ENCODE measurements around the gene SSH3. TPM values are rescaled to one million over a fixed set of nuclear protein-coding genes. Genes with fewer than 3 reads are reported as not detected.
A peak's percentile ranks its signal among the peaks of the same experiment; 100 is the strongest.

The SSH3 gene
- total and polyA plus RNA-seq, 2 of the 4 experiments (the other 2 are of a cell fraction) = 7.3 to 26.7 TPM

GRCh38 chr11:67290801-67291200 lies 12.5 kb upstream of the SSH3 start:
- no peak overlapping the region for H3K4me2 ChIP-seq (ENCODE audit: low read depth, low read length)
- H3K9me3 ChIP-seq (ENCODE audit: control insufficient read depth, insufficient read depth, low read length) = peaks cover 2% of the 10 kb centered on the region; the same call in 1 of the 2 replicates
- peak overlapping the region; percentile 67 for H2AK5ac ChIP-seq (ENCODE audit: low read depth, low read length)
- ATAC-seq (ENCODE audit: low read depth) (no peak), DNase-seq (no peak)
- H3K9ac ChIP-seq (ENCODE audit: low read depth, low read length) = no peak overlapping the region
- ChIA-PET POLR2A (ENCODE audit: unreplicated experiment) (no interaction called here), CTCF (interaction anchor here (1.0 kb wide), 1 partner anchor 48 kb away, joined by 3 read pairs; no protein-coding TSS in a partner anchor)
- H2BK15ac ChIP-seq (ENCODE audit: low read depth, low read length) = no peak overlapping the region
- H3K9me1 ChIP-seq (ENCODE audit: insufficient read depth, low read length) = peaks cover 22% of the 10 kb centered on the region; the same call in 1 of the 2 replicates
- no peak overlapping the region for H4K91ac ChIP-seq (ENCODE audit: insufficient read depth, low read depth, low read length)
- TF ChIP-seq NFE2L2 (IDR thresholded peaks at IDR 0.05; ENCODE audit: low read depth, low read length) (no peak), MAFK (IDR thresholded peaks at IDR 0.05; ENCODE audit: low read depth, low read length) (no peak), CHD1 (IDR thresholded peaks at IDR 0.05; ENCODE audit: low read depth, low read length) (no peak), CTCF (conservative IDR thresholded peaks at IDR 0.05; ENCODE audit: low read depth, low read length) (no peak), CEBPB (IDR thresholded peaks at IDR 0.05; ENCODE audit: low read depth, low read length) (no peak), POLR2A (IDR thresholded peaks at IDR 0.05; ENCODE audit: low read depth, low read length) (no peak), RAD21 (IDR thresholded peaks at IDR 0.05; ENCODE audit: low read length) (no peak), FOS (IDR thresholded peaks at IDR 0.05; ENCODE audit: low read depth, low read length) (no peak), MXI1 (IDR thresholded peaks at IDR 0.05; ENCODE audit: borderline replicate concordance, low read depth, low read length) (no peak), RCOR1 (IDR thresholded peaks at IDR 0.05; ENCODE audit: insufficient replicate concordance, low read length) (no peak), ELK1 (IDR thresholded peaks at IDR 0.05; ENCODE audit: borderline replicate concordance, low read depth, low read length) (no peak), MAZ (IDR thresholded peaks at IDR 0.05; ENCODE audit: borderline replicate concordance, low read depth, low read length) (no peak), SMC3 (IDR thresholded peaks at IDR 0.05; ENCODE audit: low read depth, low read length) (no peak), RFX5 (IDR thresholded peaks at IDR 0.05; ENCODE audit: low read depth, low read length) (no peak)
- no peak overlapping the region for H2AK9ac ChIP-seq (replicated peaks; ENCODE audit: low read depth, low read length, poor library complexity)
- H3K4ac ChIP-seq (ENCODE audit: low read depth, low read length) = 0 out of 2 replicates have a peak overlapping the region, but pooled peaks have one; percentile 98
- H3K14ac ChIP-seq (replicated peaks; ENCODE audit: low read depth, low read length) = no peak overlapping the region
- no peak overlapping the region; a peak in 1 of 4 replicates for H4K8ac ChIP-seq (ENCODE audit: low read depth in 2 of 2, low read length in 2 of 2)
- no peaks in the 10 kb centered on the region for H3K27me3 ChIP-seq (ENCODE audit: control insufficient read depth, insufficient read depth, low read length)
- no peak overlapping the region for H2BK5ac ChIP-seq (ENCODE audit: low read depth, low read length, poor library complexity, severe bottlenecking)
- in situ Hi-C loops (cut with MboI; ENCODE audit: low sequenced_read_pairs) = no loop called here
- no peak overlapping the region for H2AFZ ChIP-seq (replicated peaks; ENCODE audit: low read length, poor library complexity)
- H3K18ac ChIP-seq (ENCODE audit: low read depth, low read length) = no peak overlapping the region
- peaks cover 15% of the 10 kb centered on the region for H4K20me1 ChIP-seq (ENCODE audit: insufficient read depth, low read length)
- peaks cover 21% of the 10 kb centered on the region for H3K4me1 ChIP-seq (ENCODE audit: control insufficient read depth, insufficient read depth, low read length)
- H2BK20ac ChIP-seq (ENCODE audit: low read depth, low read length) = no peak overlapping the region
- dilution Hi-C loops (cut with HindIII; ENCODE audit: low sequenced_read_pairs, unreplicated experiment) = no loop called here
- no peak overlapping the region for H4K5ac ChIP-seq (ENCODE audit: low read depth, low read length)
- no peak overlapping the region for H2BK120ac ChIP-seq (ENCODE audit: low read depth, low read length)
- no TSS peak for BruUV-seq (replicated peaks)
- H3K56ac ChIP-seq (ENCODE audit: extremely low read depth, insufficient read depth, low read length) = no peak overlapping the region
- no peak overlapping the region for H3K4me3 ChIP-seq (ENCODE audit: insufficient read depth, low read depth, low read length)
- H3K23ac ChIP-seq (ENCODE audit: low read depth, low read length) = peak overlapping the region; percentile 94
- H3K27ac ChIP-seq (ENCODE audit: insufficient read depth, low read length) = no peak overlapping the region
- peaks cover 32% of the 10 kb centered on the region for H3K36me3 ChIP-seq (ENCODE audit: control insufficient read depth, insufficient read depth, low read length)
- WGBS, 2 experiments (ENCODE audit: extremely low coverage in 2 of 2, insufficient read length in 1 of 2) = 100% methylated on average over 4 of the region's 7 CpGs; no CpG with 5 or more reads in 1 of the 2 experiments
- intact Hi-C loops (cut with micrococcal nuclease) = no loop called here
- H3K79me1 ChIP-seq (ENCODE audit: low read depth in 1 of 2, low read length in 2 of 2) = peaks cover 16 to 61% of the 10 kb centered on the region in 2 experiments
